SK-N-SH (cell line): Measurements from ENCODE around the gene SPTB. TPM values are rescaled to one million over a fixed set of nuclear protein-coding genes. Genes with fewer than 3 reads are reported as not detected.

Experiments
- CTCF ChIA-PET: fragments of 300-600, 350-600 bp; formaldehyde crosslinking; extraction: SDS; loops from one replicate; lab custom pipeline; 2021; lab: Yijun Ruan, JAX
- POLR2A ChIA-PET: fragments of 350-600 bp; sonication (Branson Sonifier 250); formaldehyde crosslinking; extraction: SDS; loops from one replicate; lab custom pipeline; 2020; ENCODE audit warnings: antibody characterized with exemption, inconsistent platforms; lab: Yijun Ruan, JAX
- DNase-seq: peaks from one replicate; pipeline ENCODE4 v3.0.0; 2012
- H2AFZ ChIP-seq: fragments of 200-600 bp; sonication (generic); 2 replicates; pipeline ENCODE4 v1.8.1; 2016; ENCODE audit warnings: antibody characterized with exemption, mild to moderate bottlenecking, low read depth
- H3F3A ChIP-seq: fragments of 200-600 bp; sonication (generic); replicated peaks from 2 replicates; pipeline ENCODE3; 2016; ENCODE audit warnings: antibody characterized with exemption, mild to moderate bottlenecking; ENCODE audit not compliant: insufficient read depth
- H3K27ac ChIP-seq, 2 experiments: fragments of 200-500 bp in 1 of 2; fragments of 200-600 bp in 1 of 2; sonication (Bioruptor generic) in 1 of 2; sonication (generic), shearing (Covaris generic) in 1 of 2; 2 replicates each; pipeline versions ENCODE4 v1.5.1 to v1.6.1; 2014 to 2016; ENCODE audit warnings: low read depth in 2 of 2, inconsistent platforms in 1 of 2, low read length in 1 of 2, mild to moderate bottlenecking in 1 of 2, mixed read lengths in 1 of 2
- H3K27me3 ChIP-seq: fragments of 200-600 bp; sonication (generic), shearing (Covaris generic); 2 replicates; pipeline ENCODE4 v1.6.1; 2016; ENCODE audit warnings: mixed run types; ENCODE audit not compliant: insufficient read depth
- H3K36me3 ChIP-seq, 2 experiments: fragments of 200-500 bp in 1 of 2; fragments of 200-600 bp in 1 of 2; sonication (Bioruptor generic) in 1 of 2; sonication (generic) in 1 of 2; replicated peaks in 1 of 2; 2 replicates each; pipeline versions ENCODE3 to v1.5.1; 2014 to 2016; ENCODE audit warnings: low read length in 1 of 2, mild to moderate bottlenecking in 1 of 2; ENCODE audit not compliant: insufficient read depth in 2 of 2, control insufficient read depth in 1 of 2
- H3K4me1 ChIP-seq, 2 experiments: fragments of 200-500 bp in 1 of 2; fragments of 200-600 bp in 1 of 2; sonication (Bioruptor generic) in 1 of 2; sonication (generic), shearing (Covaris generic) in 1 of 2; 2 replicates each; pipeline versions ENCODE4 v1.5.1 to v1.6.1; 2014 to 2016; ENCODE audit warnings: low read depth in 1 of 2, low read length in 1 of 2, mixed run types in 1 of 2; ENCODE audit not compliant: insufficient read depth in 2 of 2, control insufficient read depth in 1 of 2
- H3K4me2 ChIP-seq: fragments of 200-600 bp; sonication (generic), shearing (Covaris generic); 2 replicates; pipeline ENCODE4 v1.6.1; 2017; ENCODE audit warnings: mixed run types
- H3K4me3 ChIP-seq, 2 experiments: fragments of 200-500 bp in 1 of 2; fragments of 200-600 bp in 1 of 2; sonication (Bioruptor generic) in 1 of 2; sonication (generic), shearing (Covaris generic) in 1 of 2; 2 replicates each; pipeline versions ENCODE4 v1.5.1 to v1.8.1; 2014 to 2016; ENCODE audit warnings: low read depth in 2 of 2, inconsistent platforms in 1 of 2, low read length in 1 of 2, mild to moderate bottlenecking in 1 of 2, mixed read lengths in 1 of 2, moderate library complexity in 1 of 2
- H3K79me2 ChIP-seq: fragments of 200-600 bp; sonication (generic); 2 replicates; pipeline ENCODE4 v1.8.1; 2017; ENCODE audit warnings: mild to moderate bottlenecking; ENCODE audit not compliant: insufficient read depth
- H3K9ac ChIP-seq: fragments of 200-600 bp; sonication (generic); 2 replicates; pipeline ENCODE4 v1.6.1; 2017; ENCODE audit warnings: mixed run types
- H3K9me2 ChIP-seq: fragments of 200-600 bp; sonication (generic); 2 replicates; pipeline ENCODE4 v1.6.1; 2017; ENCODE audit warnings: mixed run types
- H3K9me3 ChIP-seq: fragments of 200-600 bp; sonication (generic); 2 replicates; pipeline ENCODE4 v1.6.1; 2017; ENCODE audit warnings: mixed run types, mild to moderate bottlenecking, moderate library complexity
- H4K20me1 ChIP-seq: fragments of 200-600 bp; sonication (generic); 2 replicates; pipeline ENCODE4 v1.6.1; 2017; ENCODE audit warnings: mild to moderate bottlenecking, mixed run types; ENCODE audit not compliant: insufficient read depth
- EZH2phosphoT487 ChIP-seq: fragments of 200-600 bp; sonication (generic); IDR thresholded peaks from 2 replicates; pipeline ENCODE4 v1.6.1; 2017; ENCODE audit warnings: low read depth, mixed run types, mild to moderate bottlenecking, antibody characterized with exemption, moderate library complexity, borderline replicate concordance
- FOXJ3 ChIP-seq: sonication (generic); formaldehyde crosslinking; IDR thresholded peaks from 2 replicates; pipeline ENCODE4 v1.5.1; 2020; ENCODE audit warnings: mild to moderate bottlenecking, missing genetic modification reagents
- MEF2A ChIP-seq: IDR thresholded peaks from 2 replicates; pipeline ENCODE4 v1.4.0; 2012; ENCODE audit warnings: low read depth, borderline replicate concordance
- MXI1 ChIP-seq: IDR thresholded peaks from 2 replicates; pipeline ENCODE4 v1.6.1; 2012; ENCODE audit warnings: mild to moderate bottlenecking, low read depth, low read length, improper control_type of control experiment
- RCOR1 ChIP-seq: fragments of 150-350 bp; IDR thresholded peaks from 2 replicates; pipeline ENCODE4 v1.6.1; 2017; ENCODE audit warnings: antibody characterized with exemption, low read length
- RFX5 ChIP-seq: IDR thresholded peaks from 2 replicates; pipeline ENCODE4 v1.6.1; 2012; ENCODE audit warnings: mild to moderate bottlenecking, improper control_type of control experiment, low read length
- RXRA ChIP-seq: IDR thresholded peaks from 2 replicates; pipeline ENCODE4 v1.4.0; 2012; ENCODE audit warnings: low read depth, mild to moderate bottlenecking, borderline replicate concordance
- SIN3A ChIP-seq: IDR thresholded peaks from 2 replicates; pipeline ENCODE4 v1.6.1; 2012; ENCODE audit warnings: low read depth, mild to moderate bottlenecking, low read length, moderate library complexity, borderline replicate concordance
- TCF12 ChIP-seq: IDR thresholded peaks from 2 replicates; pipeline ENCODE4 v1.4.0; 2012
- USF1 ChIP-seq: IDR thresholded peaks from 2 replicates; pipeline ENCODE4 v1.4.0; 2012; ENCODE audit warnings: low read depth, borderline replicate concordance
- WGBS: methylation state at CpG from one replicate; pipeline ENCODE4 v1.1.6; 2017; ENCODE audit warnings: low lambda C conversion rate; 5-methylcytosine and 5-hydroxymethylcytosine counted together
- polyA plus RNA-seq, 3 experiments: library from polyadenylated mRNA; depleted of rRNA; stranded (reverse); fragments of >200 nt; gene quantifications; 2 replicates each; pipeline ENCODE4 v1.2.3, GENCODE V29; 2012
- TF ChIP-seq, protein P1 (sequence below): IDR thresholded peaks from 2 replicates; pipeline ENCODE4 v1.6.1; 2012; ENCODE audit warnings: mild to moderate bottlenecking, low read depth, low read length, moderate library complexity

SPTB gene
- polyA plus RNA-seq, 1 of the 3 experiments (the other 2 are of a cell fraction), result 0.15 TPM

GRCh38 chr14:64758691-64759554 is 120.8 kb downstream of the SPTB start (continued):
- TF ChIP-seq USF1, result no peak
- peak; percentile 35; the same call in 1 of the 2 replicates for TF ChIP-seq RCOR1
- TF ChIP-seq MXI1, result 0 out of 2 replicates have a peak, but pooled peaks have one; percentile 50
- TF ChIP-seq RFX5, result no peak
- peak; percentile 85 for TF ChIP-seq TCF12
- TF ChIP-seq, protein P1, sequence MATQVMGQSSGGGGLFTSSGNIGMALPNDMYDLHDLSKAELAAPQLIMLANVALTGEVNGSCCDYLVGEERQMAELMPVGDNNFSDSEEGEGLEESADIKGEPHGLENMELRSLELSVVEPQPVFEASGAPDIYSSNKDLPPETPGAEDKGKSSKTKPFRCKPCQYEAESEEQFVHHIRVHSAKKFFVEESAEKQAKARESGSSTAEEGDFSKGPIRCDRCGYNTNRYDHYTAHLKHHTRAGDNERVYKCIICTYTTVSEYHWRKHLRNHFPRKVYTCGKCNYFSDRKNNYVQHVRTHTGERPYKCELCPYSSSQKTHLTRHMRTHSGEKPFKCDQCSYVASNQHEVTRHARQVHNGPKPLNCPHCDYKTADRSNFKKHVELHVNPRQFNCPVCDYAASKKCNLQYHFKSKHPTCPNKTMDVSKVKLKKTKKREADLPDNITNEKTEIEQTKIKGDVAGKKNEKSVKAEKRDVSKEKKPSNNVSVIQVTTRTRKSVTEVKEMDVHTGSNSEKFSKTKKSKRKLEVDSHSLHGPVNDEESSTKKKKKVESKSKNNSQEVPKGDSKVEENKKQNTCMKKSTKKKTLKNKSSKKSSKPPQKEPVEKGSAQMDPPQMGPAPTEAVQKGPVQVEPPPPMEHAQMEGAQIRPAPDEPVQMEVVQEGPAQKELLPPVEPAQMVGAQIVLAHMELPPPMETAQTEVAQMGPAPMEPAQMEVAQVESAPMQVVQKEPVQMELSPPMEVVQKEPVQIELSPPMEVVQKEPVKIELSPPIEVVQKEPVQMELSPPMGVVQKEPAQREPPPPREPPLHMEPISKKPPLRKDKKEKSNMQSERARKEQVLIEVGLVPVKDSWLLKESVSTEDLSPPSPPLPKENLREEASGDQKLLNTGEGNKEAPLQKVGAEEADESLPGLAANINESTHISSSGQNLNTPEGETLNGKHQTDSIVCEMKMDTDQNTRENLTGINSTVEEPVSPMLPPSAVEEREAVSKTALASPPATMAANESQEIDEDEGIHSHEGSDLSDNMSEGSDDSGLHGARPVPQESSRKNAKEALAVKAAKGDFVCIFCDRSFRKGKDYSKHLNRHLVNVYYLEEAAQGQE, result peak; percentile 17; the same call in 1 of the 2 replicates
- no peak for TF ChIP-seq EZH2phosphoT487
- TF ChIP-seq FOXJ3 (CRISPR knock-in tag), result no peak
- TF ChIP-seq, all 33 proteins: peak for 11

- no peaks in the 10 kb centered on the region for H3K9me2 ChIP-seq
- peak overlapping the region; percentile 48 for H3K4me2 ChIP-seq
- H4K20me1 ChIP-seq, result no peaks in the 10 kb centered on the region
- ChIA-PET POLR2A (no interaction called here), CTCF (interaction anchor here (1.5 to 5.0 kb wide), 4 partner anchors 8 to 133 kb away, joined by 4 to 33 read pairs (median 13); no protein-coding TSS in a partner anchor)
- no peak overlapping the region for H3K9ac ChIP-seq
- DNase-seq, result no peak
- 75% methylated on average over 3 of the region's 3 CpGs for WGBS
- H3K36me3 ChIP-seq, result no peaks in the 10 kb centered on the region
- no peaks in the 10 kb centered on the region for H3K9me3 ChIP-seq
- no peaks in the 10 kb centered on the region for H3K27me3 ChIP-seq
- H3K4me1 ChIP-seq, result peaks cover 38 to 58% of the 10 kb centered on the region in 2 experiments
- TF ChIP-seq, protein P1, result no peak
- TF ChIP-seq MXI1, result no peak
- no peak for TF ChIP-seq RXRA
- no peak for TF ChIP-seq SIN3A
- no peak for TF ChIP-seq FOXJ3 (CRISPR knock-in tag)
- TF ChIP-seq MEF2A, result no peak
- no peak overlapping the region for H3K4me3 ChIP-seq
- H3F3A ChIP-seq, result peaks cover 4% of the 10 kb centered on the region
- peak overlapping the region; percentile 59 to 65 for H3K27ac ChIP-seq
- H2AFZ ChIP-seq, result no peak overlapping the region
- no peaks in the 10 kb centered on the region for H3K79me2 ChIP-seq
Measured at GRCh38 chr14:64758025-64758521, 121.6 kb downstream of the SPTB start.
